Activated CD8-positive, alpha-beta memory T cell treated with anti-CD3 and anti-CD28 coated beads for 24 hours (primary cell): ENCODE data around the gene PARVB.

Experiments
- DNase-seq: peaks from one replicate; pipeline ENCODE4 v3.0.0-alpha.2; 2020

Gene PARVB

DNA sequence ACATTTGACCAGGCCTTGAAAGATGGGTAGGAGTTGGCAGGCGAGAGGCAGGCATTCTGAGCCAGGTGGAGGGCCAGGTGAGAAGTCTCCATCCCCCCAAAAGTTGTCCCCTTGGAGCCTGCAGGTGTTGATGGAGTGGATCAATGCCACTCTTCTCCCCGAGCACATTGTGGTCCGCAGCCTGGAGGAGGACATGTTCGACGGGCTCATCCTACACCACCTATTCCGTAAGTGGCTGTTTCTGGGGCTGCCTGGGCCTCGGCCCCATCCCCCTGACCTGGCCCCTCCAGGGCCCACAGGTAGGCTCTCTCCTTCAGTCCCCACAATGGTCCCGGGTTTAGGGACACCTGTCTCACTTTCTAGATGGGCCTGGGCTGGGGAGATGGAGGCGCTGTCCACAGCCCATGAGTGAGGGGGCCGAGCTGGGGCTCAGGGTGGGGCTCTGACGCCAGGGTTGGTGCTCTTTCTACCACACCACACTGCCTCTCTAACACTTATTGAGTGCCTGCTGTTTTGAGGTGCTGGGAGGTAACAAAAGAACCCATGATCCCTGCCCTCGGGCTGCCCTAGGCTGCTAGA is 163.6 kb downstream of the PARVB start:
- no peak for DNase-seq

DNA sequence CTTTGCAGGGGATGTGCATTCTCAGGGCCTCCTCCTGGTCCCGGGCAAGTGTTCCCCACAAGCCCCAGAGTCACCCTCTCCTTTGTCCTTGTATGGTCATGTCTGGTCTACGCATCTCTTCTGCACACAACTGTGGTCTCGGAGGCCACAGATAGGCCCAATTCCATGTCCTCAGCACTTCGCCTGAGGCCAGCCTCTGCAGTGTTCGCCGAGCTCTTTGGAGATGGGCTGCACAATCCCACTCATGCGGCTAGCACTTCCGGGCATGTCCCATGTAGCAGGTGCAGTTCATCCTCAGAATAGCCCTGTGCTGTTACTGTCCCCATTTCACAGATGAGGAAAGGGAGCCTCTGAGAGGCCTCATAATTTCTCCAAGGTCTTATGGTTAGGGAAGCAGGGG is 164.2 kb downstream of the PARVB start:
- DNase-seq, result no peak

DNA sequence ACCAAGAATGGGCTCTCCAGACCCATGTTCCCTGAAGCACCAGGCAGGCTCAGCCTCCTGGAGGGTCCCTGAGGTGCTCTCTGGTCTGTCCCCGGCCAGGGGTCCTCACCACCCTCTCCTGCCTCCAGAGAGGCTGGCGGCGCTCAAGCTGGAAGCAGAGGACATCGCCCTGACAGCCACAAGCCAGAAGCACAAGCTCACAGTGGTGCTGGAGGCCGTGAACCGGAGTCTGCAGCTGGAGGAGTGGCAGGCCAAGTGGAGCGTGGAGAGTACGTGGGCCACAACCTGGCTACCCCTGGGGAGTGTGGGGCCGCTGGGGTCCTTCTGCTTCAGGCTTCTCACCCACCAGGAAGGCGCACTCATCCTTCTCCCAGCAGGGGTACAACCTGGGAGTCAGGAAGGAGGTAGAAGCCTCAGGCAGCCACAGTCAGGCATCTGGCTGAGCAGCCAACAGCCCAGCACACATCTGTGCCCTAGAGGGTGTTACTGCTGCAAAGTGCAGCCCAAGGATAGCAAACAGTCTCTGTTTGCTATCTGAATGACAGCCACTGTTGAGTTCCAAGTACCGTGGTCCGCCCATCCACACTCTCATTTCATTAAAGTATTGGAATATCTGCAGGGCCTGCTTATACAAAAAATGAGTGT is 165.0 kb downstream of the PARVB start:
- DNase-seq, result no peak

DNA sequence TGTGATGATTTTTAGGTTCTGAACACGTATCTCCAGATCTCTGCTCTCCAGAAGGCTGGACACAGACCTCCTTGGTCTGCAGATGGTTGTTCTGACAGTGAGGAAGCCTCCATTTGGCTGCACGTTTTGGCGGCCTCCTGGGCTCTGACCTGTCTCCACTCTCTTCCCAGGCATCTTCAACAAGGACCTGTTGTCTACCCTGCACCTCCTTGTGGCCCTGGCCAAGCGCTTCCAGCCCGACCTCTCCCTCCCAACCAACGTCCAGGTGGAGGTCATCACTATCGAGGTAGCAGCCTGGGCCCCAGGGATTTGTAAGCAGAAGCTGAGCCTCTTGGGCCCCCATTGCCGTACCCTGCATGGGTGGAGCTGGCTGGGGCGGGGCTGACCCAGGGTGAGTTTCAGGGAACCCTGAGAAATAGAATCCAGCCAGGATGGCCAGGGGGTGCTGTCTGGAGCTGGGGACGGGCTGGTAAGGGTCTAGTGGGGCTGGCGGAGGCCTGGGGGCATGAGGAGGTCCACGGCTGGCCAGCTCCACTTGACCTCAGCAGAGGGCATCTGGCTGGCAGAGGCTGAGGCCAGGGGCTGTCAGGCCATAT is 166.4 kb downstream of the PARVB start:
- DNase-seq, result no peak

DNA sequence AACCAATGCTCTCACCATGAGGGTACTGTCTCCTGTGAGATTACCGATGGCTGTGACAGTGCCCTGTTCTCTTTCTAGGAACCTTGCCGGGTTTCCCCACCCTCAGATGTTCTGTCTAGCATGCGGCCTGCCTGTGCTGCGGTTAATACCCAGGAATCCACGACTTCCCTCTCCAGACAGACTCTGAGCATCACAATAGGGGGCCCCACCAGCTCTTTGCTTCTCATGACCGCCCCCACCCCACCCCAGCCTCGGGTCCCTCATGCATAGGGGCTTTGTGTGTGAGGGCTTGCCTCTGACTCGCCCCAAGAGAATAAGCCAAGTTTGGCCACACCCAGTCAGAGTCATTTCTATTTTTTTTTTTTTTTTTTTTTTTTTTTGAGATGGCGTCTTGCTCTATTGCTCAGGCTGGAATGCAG is 166.9 kb downstream of the PARVB start:
- peak; percentile 74 for DNase-seq

DNA sequence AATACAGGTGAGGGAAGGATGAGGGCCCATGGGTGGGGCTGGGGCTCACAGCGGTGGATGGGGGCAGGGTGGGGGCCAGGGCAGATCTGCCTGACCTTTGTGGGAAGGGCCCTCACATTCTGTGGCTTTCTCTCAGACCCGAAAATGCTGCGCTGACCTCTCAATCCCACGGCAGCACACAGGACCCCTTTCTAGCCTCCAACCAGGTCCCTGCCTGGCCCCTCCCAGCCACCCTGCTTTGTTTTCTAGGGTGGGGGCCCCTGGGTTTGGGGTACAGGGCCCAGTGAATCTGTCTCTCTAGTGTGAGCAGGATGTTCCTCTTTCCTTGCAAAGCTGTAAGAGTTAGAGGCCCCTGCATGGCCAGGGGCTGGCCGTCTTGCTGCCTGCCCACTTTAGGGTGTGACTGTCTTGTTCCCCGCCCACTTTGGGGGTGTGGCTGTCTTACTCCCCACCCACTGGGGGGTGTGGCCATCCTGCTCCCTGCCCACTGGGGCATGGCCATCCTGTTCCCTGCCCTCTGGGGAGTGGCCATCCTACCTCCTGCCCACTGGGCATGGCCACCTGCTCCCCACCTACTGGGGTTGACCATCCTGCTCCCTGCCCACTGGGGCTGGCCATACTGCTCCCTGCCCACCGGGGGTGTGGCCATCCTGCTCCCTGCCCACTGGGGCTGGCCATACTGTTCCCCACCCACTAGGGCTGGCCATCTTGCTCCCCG is 168.2 kb downstream of the PARVB start:
- DNase-seq, result peak; percentile 76

DNA sequence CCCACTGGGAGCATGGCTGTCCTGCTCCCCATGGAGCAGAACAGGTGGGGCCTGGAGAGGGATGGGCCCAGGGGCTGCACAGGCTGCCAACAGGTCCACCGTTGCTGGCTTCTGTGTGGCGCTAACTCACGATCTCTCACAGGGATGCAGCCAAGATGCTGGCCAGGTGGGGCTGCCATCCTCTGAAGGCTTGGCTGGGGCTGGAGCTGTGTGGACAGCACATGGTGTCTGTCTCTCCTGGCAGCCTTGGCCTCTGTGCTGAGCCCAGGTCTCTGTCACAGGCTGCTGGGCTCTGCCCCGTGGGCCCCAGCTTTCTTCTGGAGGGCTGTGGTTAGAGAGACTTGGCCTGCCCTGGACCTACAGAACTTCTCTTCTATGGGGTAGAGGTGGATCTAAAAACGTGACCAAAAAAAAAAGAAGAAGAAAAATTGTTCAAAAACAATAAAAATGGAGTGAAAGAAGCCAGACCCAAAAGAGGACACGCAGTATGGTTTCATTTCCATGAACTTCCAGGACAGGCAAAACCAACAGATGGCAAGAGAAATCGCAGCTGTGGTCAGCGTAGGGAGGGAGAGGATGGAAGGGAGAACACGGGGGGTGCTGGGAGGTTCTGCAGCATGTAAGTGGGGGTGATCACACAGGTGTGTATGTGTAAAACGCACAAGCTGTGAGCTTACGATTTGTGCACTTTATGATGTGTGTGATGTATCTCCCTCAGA is 168.9 kb downstream of the PARVB start:
- no peak for DNase-seq

DNA sequence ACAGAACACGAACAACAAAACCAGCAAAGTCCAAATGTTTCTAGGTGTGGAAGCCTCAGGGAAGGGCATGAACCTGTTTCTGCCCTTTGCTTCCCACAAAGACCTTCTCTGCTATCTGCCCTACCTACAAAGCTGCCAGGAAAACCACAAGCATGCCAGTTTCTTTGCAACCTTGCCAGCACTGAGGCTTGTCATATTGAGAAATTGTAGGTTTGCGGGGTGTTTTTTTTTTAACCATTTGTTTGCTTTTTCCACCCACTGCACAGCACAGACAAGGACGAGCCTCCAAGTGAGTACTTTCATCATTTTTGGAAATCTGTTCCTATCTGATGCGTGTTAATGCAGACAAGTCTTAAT is 169.4 kb downstream of the PARVB start:
- DNase-seq, result no peak

DNA sequence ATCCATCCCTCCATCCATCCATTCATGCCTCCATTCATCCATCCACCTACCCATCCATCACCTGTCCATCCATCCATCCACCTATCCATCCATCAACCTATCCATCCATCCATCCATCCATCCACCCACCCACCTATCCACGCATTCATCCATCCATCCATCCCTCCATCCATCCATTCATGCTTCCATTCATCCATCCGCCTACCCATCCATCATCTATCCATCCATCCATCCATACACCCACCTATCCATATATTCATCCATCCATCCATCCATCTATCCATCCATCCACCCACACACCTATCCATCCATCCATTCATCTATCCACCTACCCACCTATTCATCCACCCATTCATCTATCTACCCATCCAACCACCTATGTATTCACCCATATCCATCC is 170.5 kb downstream of the PARVB start:
- DNase-seq, result no peak

DNA sequence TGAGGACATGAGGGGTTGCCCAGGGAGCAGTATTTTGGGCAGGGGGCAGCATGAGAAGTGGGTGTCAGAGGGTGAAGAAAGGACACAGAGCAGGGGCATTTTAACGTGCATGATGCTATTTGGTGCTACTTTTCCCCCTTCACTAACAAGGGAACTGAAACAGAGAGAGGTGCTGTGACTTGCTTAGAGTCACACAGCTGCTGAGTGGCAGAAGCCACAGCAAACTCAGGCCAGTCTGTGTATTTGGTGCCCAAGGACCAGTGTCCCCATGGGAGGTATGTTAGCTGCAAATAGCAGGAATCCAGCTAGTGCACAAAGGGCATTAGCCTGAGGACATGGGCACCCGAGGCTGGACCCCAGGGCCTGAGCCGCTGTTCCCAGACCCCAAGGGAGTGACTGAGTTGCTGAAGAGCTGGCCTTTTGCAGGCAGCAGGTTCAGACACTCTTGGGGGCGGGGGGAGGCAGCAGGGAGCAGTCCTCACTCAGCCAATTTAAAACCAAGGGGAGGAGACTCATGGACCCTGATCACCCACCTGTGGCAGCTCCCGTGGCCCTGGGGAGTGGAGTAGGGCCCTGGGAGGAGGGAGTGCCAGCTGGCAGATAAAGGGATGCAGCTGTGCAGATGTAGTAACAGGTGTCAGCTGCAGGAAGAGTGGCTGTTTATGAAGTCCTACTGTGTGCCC is 171.2 kb downstream of the PARVB start:
- no peak for DNase-seq

DNA sequence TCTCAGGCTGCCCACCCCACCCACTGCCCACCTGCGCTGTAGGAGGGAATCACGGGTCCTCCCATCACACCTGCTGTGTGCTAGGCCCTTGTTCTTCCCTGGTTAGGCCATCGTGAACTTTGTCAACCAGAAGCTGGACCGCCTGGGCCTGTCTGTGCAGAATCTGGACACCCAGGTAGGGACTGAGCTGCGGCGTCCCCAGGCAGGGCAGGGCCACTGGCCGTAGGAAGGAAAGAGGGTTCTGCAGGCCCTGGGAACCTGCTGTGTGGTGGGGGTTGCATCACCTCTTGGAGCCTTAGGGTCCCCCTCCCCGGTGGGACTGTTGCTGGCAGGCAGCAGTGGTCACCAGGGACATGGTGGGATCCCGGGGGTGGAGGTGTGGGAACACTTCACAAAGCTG is 172.1 kb downstream of the PARVB start:
- DNase-seq, result no peak

DNA sequence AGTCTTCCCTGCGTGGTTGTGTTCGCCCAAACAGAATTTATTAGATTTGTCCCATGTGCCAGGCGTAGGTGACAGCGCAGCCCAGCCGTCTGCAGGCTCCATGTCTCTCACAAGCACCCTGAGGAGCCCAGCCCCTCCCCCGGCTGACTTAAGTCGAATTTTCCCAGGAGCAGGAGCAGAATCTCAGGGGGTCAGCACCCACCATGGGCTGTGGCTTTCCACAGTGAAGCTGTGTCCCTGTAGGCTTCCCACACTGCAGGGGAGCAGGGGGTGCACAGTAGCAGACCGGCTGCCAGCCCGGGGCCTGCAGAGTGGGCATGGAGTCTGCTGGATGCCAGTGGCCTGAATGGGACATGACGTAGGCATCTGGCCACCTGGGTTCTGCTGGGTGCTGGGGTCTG is 172.6 kb downstream of the PARVB start:
- DNase-seq, result no peak

DNA sequence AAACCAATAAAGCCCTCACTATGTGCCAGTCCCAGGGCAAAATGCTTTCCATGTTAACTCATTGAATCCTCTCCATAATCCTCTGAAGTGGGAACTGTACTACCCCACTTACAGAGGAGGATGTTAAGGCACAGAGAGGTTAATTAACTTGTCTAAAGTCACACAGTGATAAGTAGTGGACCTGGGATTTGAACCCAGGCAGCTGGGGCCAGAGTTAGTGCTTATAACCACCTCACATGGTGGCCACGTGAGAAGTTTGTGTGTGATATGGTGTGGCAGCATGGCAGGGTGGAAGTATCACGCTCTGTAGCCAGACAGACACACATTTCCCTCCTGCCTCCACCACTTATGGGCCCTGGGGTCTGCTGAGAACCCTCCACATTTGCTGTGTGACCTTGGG is 173.2 kb downstream of the PARVB start:
- DNase-seq, result no peak

DNA sequence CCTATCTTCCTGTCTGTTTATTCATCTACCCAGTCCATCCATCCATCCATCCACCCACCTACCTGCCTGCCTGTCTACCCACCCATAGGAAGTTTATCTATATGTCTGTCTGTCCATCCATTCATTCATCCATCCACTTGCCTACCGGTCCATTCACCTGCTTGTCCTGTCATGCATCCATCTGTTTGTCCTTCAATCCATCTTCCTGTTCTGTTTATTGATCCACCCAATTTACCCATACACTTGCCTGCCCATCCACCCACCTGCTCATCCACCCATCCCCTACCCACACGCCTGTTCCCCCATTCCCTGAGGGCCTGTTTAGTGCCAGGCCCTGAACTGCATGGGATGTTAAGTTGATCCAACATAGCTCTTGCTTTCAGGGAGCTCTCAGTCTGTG is 175.1 kb downstream of the PARVB start:
- no peak for DNase-seq

DNA sequence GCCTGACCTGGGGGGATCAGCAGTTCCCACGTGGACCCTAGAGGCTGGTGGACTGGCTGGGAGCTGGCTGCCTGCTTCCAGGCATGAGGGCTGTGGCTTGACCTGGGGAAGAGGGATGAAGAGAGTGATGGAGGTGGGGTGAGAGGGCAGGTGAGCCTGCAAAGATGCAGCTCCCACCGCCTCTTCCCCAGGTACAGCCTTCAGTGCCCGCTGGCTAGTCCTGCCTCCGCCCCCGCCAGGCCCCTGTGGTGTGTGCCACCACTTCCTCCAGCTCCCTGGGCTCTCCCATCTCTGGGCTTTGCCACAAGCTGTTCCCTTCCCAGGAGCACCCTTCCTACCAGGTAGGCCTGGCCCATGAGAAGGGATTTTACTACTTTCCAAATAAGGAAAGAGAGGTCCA is 175.8 kb downstream of the PARVB start:
- no peak for DNase-seq

DNA sequence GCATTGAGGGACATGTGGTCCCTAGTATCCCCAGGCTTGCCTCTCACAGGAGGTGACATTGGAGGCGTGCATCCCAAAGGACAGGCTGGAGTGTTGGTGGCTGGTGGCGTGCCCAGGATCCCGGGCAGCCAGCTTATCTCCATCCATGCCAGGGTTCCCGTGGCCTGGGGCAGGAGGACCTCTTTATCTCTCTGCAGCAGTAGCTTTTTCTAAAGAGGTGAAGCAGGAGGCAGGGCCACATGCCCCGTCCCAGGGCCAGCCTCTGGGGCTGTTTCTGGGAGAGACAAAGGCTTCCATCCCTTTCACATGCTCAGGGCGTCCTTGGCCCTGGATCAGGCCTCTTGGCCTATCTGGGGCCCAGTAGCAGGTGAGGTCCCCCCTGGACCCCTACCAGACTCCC is 176.3 kb downstream of the PARVB start:
- no peak for DNase-seq

DNA sequence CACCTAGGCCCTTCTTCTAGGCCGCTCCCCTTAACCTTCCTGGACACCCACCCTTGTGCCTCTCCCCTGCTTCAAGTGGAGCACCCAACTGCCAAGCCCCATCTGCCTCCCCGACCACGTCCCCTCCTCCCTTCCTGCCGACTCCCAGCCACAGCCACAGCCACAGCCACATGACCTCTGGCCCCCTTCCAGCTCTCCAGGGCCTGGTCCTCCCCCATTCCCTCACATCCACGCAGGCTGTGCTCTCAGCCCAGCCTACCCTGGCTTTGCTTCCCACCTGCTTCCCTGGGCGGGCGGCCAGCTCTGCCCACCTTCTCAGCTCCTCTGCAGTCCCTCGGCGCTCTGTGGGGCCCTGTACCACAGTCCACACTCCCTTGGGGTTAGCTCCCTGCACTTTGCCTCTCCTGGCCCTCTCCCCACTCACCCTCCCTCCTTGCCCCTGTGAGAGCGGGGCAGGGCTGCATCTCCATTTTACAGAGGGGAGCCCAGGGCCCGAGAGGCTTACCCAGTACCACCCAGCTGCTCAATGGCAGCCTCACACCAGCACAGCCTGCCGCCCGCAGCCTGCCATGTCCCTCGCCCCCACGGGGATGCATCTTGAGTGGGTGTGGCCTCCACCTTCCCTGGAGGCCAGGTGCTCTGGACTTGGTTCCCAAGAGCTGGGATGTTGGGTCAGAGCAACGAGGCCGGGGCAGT is 176.9 kb downstream of the PARVB start:
- no peak for DNase-seq

DNA sequence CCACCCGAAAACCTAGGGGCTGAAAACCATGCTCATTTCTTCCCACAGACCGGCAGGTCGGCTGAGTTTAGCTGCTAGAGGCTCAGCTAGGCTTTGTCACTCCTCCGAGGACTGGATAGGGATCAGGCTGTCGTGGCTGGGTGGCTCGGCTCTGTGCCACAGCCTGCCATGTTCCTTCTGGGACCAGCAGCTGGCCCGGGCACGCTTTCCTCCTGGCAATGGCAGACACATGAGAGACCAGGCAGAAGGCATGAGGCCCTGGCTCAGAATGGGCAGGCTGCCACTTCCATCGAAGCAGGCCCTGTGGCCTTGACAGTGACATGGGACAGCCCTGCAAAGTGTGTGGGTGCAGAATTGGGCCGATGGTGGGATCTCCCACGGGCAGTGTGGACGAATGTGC is 177.6 kb downstream of the PARVB start:
- no peak for DNase-seq

DNA sequence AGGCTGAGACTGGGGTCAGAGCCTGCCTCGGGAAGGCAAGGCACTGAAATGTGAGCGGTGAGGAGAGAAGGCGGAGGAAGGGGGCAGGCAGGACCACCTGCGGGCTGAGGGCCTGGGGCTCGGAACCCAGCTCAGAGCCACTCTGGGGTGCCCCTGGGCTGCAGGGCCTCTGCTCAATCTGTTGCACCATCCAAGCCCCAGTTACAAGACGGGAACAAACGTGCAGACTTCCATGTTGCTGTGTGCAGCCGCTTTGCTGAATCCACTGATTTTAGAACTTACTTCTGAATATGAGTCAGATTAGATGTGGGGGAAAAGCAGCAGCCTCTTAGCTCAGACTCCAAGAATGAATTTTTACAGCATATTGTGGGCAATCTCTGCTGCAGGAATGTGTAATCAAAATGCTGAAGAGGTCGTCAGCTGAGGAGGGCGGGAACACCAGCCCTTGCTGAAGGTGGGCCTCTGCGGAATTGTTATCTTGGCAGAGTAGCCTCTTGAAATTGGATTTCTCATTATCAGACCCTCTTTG is 178.2 kb downstream of the PARVB start:
- no peak for DNase-seq

DNA sequence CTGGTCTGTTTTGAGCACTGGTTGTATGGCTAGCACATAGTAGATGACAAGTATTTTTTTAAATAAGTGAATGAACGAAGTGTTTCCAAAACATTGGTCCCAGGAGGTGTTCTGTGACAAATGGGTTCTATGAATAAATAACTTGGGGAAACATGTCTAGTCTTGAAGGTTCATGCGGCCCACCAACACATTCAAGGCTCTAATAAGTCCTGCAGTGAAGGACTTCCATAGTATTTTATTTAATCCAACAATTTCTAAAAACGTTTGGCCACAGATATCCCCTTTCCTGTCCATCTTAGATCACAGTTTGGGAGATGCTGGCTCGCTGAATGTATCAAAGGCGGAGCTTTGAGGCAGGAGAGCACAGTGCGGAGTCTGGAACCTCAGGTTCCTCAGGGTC is 179.1 kb downstream of the PARVB start:
- no peak for DNase-seq

DNA sequence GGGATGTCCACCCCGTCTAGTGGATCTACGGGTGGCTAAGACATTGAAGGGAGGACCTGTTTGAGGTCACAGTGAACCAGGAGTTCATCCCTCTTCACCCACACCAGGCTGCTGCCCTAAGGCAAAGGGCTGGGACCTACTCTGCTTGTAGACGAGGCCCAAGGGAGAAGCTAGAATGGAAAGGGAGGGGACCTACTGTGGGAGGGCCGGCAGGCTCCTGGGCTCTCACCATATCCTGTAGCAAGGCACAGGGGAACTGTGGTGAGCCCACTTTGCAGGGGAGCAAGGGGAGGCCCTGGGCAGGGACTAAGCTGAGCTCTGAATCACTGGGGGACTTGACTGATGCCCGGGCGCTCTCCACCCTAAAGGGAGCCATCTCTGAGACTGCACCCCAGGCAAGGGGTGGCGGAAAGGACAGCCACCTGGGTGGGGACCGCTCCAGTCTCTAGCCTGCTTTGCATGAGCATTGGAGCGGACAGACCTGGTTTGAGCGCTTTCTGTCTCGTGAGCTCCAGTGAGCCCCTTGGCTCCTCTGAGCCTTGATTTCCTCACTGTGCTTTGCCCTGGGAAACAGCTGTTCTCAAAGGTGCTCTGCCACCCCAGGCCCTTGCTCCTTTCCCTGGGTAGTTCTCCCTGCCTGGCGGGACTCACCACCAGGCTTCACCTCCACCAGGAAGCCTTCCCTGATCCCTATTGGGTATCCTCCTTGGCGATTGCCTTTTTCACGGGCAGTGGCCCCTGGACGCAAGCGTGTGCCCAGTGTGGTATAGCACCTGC is 180.8 kb downstream of the PARVB start:
- DNase-seq, result no peak
